ENCODE measurements around the gene SAMD10.
"Not testable (repeated sequence)": the region's sequence is repeated elsewhere in the genome, so short reads cannot be mapped to it uniquely, and the experiment has no call there.

The SAMD10 gene

DNA sequence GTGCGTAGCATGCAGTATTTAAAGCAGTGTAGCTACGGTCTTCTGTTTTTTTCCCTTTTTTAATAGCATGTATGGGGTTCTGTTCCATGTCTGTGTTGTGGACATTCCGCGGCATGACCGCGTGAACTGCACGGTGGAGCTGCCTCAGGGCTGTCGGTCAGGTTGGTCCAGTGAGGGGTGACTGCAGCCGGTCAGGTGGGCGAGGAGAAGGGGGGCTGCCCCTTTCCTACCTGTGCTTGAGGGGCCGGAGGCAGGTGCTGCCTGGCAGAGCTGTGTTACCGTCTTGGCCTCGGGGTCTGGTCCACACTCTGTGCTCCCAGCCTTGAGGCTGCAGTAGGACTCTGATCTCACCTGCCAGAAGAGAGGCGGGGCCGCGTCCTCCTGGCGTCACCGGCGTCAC is 47.7 kb downstream of the SAMD10 start:
- H3K4me3 ChIP-seq (ENCODE audit: low read length) = no peak overlapping the region

DNA sequence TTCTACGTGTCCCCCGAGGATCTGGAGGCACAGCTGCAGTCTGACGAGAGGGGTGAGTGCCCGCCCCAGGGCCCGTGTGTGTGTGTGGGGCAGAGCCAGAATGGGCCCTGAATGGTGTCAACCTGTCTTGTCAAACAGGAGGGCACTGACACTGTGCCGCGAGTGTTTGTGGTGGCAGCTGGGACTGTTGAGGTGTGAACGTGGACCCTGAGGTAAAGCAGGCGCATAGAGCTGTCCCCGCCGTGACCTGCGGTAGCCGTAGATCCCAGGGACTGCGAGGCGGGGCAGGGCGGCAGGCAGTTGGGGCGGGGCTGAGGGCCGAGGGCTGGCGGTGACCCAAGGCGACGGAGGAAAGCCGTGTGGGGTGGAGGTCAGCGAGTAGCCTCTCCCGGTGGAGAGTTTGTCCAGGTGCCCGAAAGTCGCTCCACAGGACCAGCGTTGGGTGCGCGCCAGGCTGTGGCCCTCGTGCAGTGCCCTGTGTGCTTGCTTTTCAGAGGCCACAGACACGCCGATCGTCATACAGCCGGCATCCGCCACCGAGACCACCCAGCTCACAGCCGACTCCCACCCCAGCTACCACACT is 48.4 kb downstream of the SAMD10 start:
- H3K4me3 ChIP-seq (ENCODE audit: low read length) = no peak overlapping the region
- DNase-seq (ENCODE audit: low read depth, low spot score) = no peak

More for the DNA sequence above, 47.7 kb downstream of the SAMD10 start:
- no peak for DNase-seq (ENCODE audit: low read depth, low spot score)

DNA sequence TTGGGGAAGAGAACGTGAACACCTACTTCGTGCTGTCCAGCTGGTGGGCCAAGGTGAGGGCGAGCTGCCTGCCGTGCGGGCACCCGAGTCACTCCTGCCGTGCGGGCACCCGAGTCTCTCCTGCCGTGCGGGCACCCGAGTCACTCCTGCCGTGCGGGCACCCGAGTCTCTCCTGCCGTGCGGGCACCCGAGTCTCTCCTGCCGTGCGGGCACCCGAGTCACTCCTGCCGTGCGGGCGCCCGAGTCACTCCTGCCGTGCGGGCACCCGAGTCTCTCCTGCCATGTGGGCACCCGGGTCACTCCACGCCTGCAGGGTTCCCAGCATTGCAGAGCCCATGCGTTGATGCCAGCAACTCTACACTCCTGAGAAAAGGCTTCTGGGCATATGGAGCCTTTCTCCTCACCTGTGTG is 50.0 kb downstream of the SAMD10 start:
- H3K4me3 ChIP-seq (ENCODE audit: low read length); DNase-seq (ENCODE audit: low read depth, low spot score): not testable (repeated sequence)

DNA sequence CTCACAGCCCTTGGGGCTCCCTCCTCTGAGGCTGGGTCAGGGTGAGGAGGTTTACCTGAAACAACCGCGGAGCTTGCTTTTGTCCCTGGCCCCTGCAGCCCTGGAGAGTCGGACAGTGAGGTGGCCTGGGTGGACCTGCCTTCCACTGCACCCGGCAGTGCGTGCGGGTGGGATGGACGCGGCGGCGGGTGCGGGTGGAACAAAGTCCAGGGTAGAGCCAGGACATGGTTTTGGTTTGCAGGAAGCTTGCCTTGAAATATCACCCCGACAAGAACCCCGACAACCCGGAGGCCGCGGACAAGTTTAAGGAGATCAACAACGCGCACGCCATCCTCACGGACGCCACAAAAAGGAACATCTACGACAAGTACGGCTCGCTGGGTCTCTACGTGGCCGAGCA is 50.4 kb downstream of the SAMD10 start:
- no peak for DNase-seq (ENCODE audit: low read depth, low spot score)
- H3K4me3 ChIP-seq (ENCODE audit: low read length) = no peak overlapping the region

DNA sequence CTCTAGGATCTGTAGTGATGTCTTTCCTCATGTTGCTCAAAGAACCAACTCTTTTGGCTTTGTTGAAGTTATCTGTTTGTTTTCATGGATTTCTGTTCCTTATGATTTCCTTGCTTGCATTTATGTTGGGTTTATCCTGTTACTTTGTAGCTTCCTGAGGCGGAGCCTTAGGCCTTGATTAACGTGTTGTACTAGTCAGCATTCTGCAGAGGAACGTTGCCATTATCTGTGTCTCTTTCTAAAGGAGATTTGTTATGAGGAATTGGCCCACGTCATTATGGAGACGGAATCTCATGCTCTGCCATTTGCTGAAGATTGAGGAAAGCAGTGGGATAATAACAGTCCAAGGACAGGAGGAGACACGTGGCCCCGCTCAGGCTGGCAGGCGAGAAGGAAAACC is 53.1 kb downstream of the SAMD10 start:
- no peak for DNase-seq (ENCODE audit: low read depth, low spot score)
- no peak overlapping the region for H3K4me3 ChIP-seq (ENCODE audit: low read length)

DNA sequence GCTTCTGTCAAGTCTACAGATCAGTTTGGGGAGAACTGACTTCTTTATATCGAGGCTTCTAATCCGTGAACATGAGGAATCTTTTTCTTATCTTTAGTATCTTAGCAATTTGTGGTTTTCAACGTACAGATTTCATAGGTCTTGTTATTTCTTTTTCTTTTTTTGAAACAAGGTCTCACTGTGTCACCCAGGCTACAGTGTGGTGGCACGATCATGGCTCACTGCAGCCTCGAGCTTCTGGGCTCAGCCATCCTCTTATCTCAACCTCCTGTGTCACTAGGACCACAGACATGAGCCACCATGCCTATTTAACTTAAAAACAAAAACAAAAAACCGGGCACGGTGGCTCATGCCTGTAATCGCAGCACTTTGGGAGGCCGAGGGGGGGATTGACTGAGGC is 55.2 kb downstream of the SAMD10 start:
- no peak overlapping the region for H3K4me3 ChIP-seq (ENCODE audit: low read length)
- peak; percentile 59 for DNase-seq (ENCODE audit: low read depth, low spot score)
